Astrocyte (in vitro differentiated cells and primary cell): ENCODE measurements around the gene ARHGAP26. TPM values are rescaled to one million over a fixed set of nuclear protein-coding genes. Genes with fewer than 3 reads are reported as not detected.

Experiments used
- DNase-seq: peaks from one replicate; pipeline ENCODE4 v3.0.0-alpha.2; 2010; ENCODE audit warnings: low read depth
- FAIRE-seq: peaks from 2 replicates; lab custom pipeline; 2011; peaks lifted over from hg19 to GRCh38; lab: Jason Lieb, UNC
- H2AFZ ChIP-seq: 2 replicates; pipeline ENCODE4 v1.6.0; 2012; ENCODE audit warnings: low read depth, low read length, inconsistent platforms
- H3K27ac ChIP-seq: 2 replicates; pipeline ENCODE4 v1.5.1; 2011; ENCODE audit warnings: low read depth, low read length, inconsistent platforms
- H3K27me3 ChIP-seq: 2 replicates; pipeline ENCODE4 v1.6.0; 2011; ENCODE audit warnings: low read length, inconsistent platforms; ENCODE audit not compliant: insufficient read depth
- H3K36me3 ChIP-seq: 2 replicates; pipeline ENCODE4 v1.5.1; 2011; ENCODE audit warnings: low read length, inconsistent platforms; ENCODE audit not compliant: insufficient read depth
- H3K4me1 ChIP-seq: 2 replicates; pipeline ENCODE4 v1.5.1; 2011; ENCODE audit warnings: low read length, inconsistent platforms; ENCODE audit not compliant: insufficient read depth
- H3K4me2 ChIP-seq: 2 replicates; pipeline ENCODE4 v1.6.0; 2012; ENCODE audit warnings: low read length, inconsistent platforms
- H3K4me3 ChIP-seq: 2 replicates; pipeline ENCODE4 v1.5.1; 2011; ENCODE audit warnings: low read depth, mild to moderate bottlenecking, low read length, inconsistent platforms; ENCODE audit not compliant: insufficient read depth
- H3K79me2 ChIP-seq: 2 replicates; pipeline ENCODE4 v1.6.0; 2012; ENCODE audit warnings: mild to moderate bottlenecking, low read length, inconsistent platforms; ENCODE audit not compliant: insufficient read depth
- H3K9ac ChIP-seq: 2 replicates; pipeline ENCODE4 v1.6.0; 2012; ENCODE audit warnings: mild to moderate bottlenecking, low read length, inconsistent platforms
- H3K9me3 ChIP-seq: 2 replicates; pipeline ENCODE4 v1.5.1; 2012; ENCODE audit warnings: low read depth, mild to moderate bottlenecking, low read length, inconsistent platforms; ENCODE audit not compliant: insufficient read depth
- H4K20me1 ChIP-seq: 2 replicates; pipeline ENCODE4 v1.6.0; 2012; ENCODE audit warnings: low read length, inconsistent platforms; ENCODE audit not compliant: insufficient read depth
- H3K27ac Mint-ChIP-seq: one replicate; pipeline ENCODE4 v1.8.0; 2021; ENCODE audit warnings: mild to moderate bottlenecking, mixed read lengths; ENCODE audit not compliant: unreplicated experiment
- H3K27me3 Mint-ChIP-seq: one replicate; pipeline ENCODE4 v1.8.0; 2021; ENCODE audit warnings: low read depth, mixed read lengths; ENCODE audit not compliant: unreplicated experiment
- H3K36me3 Mint-ChIP-seq: one replicate; pipeline ENCODE4 v1.8.0; 2021; ENCODE audit warnings: low read depth, mixed read lengths; ENCODE audit not compliant: unreplicated experiment
- H3K4me1 Mint-ChIP-seq: one replicate; pipeline ENCODE4 v1.8.0; 2021; ENCODE audit warnings: low read depth, mixed read lengths; ENCODE audit not compliant: unreplicated experiment
- H3K4me3 Mint-ChIP-seq: one replicate; pipeline ENCODE4 v1.8.0; 2021; ENCODE audit warnings: mild to moderate bottlenecking, moderate library complexity, mixed read lengths; ENCODE audit not compliant: unreplicated experiment
- H3K9me3 Mint-ChIP-seq: one replicate; pipeline ENCODE4 v1.8.0; 2021; ENCODE audit warnings: mild to moderate bottlenecking, mixed read lengths; ENCODE audit not compliant: unreplicated experiment
- EZH2 ChIP-seq: IDR thresholded peaks from 2 replicates; pipeline ENCODE4 v1.6.1; 2012; ENCODE audit warnings: mild to moderate bottlenecking, low read length, inconsistent platforms; ENCODE audit not compliant: insufficient read depth
- total RNA-seq: library from RNA; stranded (reverse); gene quantifications from 2 replicates; pipeline ENCODE4 v1.2.1, GENCODE V29; 2021
- TF ChIP-seq, protein P1 (sequence below): IDR thresholded peaks from 2 replicates; pipeline ENCODE4 v1.5.1; 2011; ENCODE audit warnings: low read depth, mild to moderate bottlenecking, inconsistent platforms, low read length, moderate library complexity; ENCODE audit not compliant: insufficient read depth

Gene ARHGAP26
- total RNA-seq, 1 donor from 2014 or later, result 5.6 TPM

DNA sequence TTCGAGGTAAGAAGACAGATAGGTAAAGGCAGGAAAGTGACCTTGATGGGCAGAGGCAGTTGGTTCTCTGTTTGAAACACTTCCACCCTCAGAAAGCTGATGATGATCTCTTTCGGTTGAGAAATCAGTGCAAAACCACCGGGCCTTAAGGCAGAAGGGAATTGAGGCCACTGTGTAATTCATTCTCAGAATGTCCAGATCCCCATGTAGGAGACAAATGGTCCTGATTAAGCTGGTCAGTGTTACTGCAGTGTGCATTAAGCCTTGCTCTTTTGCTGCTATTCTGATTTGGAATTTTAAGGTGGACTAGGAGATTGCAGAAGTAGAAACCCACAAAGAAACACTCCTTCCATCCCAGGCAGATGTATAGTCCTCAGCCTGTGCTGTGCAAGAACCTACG lies 255.2 kb downstream of the ARHGAP26 start:
- no peaks in the 10 kb centered on the region for H3K9me3 ChIP-seq
- no peaks in the 10 kb centered on the region for H3K27me3 ChIP-seq
- DNase-seq (no peak), FAIRE-seq (no peak)
- H3K79me2 ChIP-seq, result no peaks in the 10 kb centered on the region
- Mint-ChIP-seq H3K4me3 (no peak overlapping the region), H3K4me1 (peaks cover 21% of the 10 kb centered on the region), H3K36me3 (no peaks in the 10 kb centered on the region), H3K27me3 (no peaks in the 10 kb centered on the region), H3K9me3 (no peaks in the 10 kb centered on the region), H3K27ac (peak overlapping the region; percentile 15)
- TF ChIP-seq EZH2, result no peak
- TF ChIP-seq, protein P1, sequence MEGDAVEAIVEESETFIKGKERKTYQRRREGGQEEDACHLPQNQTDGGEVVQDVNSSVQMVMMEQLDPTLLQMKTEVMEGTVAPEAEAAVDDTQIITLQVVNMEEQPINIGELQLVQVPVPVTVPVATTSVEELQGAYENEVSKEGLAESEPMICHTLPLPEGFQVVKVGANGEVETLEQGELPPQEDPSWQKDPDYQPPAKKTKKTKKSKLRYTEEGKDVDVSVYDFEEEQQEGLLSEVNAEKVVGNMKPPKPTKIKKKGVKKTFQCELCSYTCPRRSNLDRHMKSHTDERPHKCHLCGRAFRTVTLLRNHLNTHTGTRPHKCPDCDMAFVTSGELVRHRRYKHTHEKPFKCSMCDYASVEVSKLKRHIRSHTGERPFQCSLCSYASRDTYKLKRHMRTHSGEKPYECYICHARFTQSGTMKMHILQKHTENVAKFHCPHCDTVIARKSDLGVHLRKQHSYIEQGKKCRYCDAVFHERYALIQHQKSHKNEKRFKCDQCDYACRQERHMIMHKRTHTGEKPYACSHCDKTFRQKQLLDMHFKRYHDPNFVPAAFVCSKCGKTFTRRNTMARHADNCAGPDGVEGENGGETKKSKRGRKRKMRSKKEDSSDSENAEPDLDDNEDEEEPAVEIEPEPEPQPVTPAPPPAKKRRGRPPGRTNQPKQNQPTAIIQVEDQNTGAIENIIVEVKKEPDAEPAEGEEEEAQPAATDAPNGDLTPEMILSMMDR, result no peak
- no peak overlapping the region for H3K9ac ChIP-seq
- H4K20me1 ChIP-seq, result no peaks in the 10 kb centered on the region
- H3K4me2 ChIP-seq, result no peak overlapping the region
- H3K4me3 ChIP-seq, result no peak overlapping the region
- H3K27ac ChIP-seq, result no peak overlapping the region
- H2AFZ ChIP-seq, result no peak overlapping the region
- no peaks in the 10 kb centered on the region for H3K36me3 ChIP-seq
- no peaks in the 10 kb centered on the region for H3K4me1 ChIP-seq

DNA sequence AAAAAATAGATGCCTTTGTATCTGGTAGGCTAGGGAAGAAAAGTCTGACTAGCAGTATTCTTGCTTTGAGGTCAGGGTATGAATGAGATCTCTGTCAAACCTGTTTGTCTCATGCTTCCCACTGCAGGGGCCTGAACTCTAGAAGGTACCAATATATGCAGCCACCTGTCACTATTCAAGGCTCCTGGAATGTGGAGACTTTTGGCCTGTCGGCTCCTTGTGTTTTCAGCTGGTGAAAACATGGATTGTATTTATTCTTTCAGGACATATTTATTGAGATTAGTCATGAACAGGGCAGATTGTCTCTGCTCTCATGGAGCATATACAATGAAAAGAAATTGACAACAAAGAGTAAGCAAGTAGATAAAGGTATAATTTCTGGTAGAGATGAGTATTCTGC lies 255.8 kb downstream of the ARHGAP26 start:
- TF ChIP-seq, protein P1, result no peak
- no peak for TF ChIP-seq EZH2
- FAIRE-seq (no peak), DNase-seq (peak; percentile 43)
- peaks cover 21% of the 10 kb centered on the region for H3K4me1 Mint-ChIP-seq
- no peak overlapping the region for H3K4me3 ChIP-seq
- H3K27me3 Mint-ChIP-seq, result no peaks in the 10 kb centered on the region
- H3K36me3 Mint-ChIP-seq, result no peaks in the 10 kb centered on the region
- no peaks in the 10 kb centered on the region for H4K20me1 ChIP-seq
- H3K4me1 ChIP-seq, result no peaks in the 10 kb centered on the region
- no peaks in the 10 kb centered on the region for H3K9me3 Mint-ChIP-seq
- no peak overlapping the region for H2AFZ ChIP-seq
- no peaks in the 10 kb centered on the region for H3K9me3 ChIP-seq
- no peak overlapping the region for H3K4me3 Mint-ChIP-seq
- H3K27me3 ChIP-seq, result no peaks in the 10 kb centered on the region
- H3K4me2 ChIP-seq, result no peak overlapping the region
- H3K9ac ChIP-seq, result no peak overlapping the region
- no peak overlapping the region for H3K27ac Mint-ChIP-seq
- no peaks in the 10 kb centered on the region for H3K79me2 ChIP-seq
- no peak overlapping the region for H3K27ac ChIP-seq
- H3K36me3 ChIP-seq, result no peaks in the 10 kb centered on the region

DNA sequence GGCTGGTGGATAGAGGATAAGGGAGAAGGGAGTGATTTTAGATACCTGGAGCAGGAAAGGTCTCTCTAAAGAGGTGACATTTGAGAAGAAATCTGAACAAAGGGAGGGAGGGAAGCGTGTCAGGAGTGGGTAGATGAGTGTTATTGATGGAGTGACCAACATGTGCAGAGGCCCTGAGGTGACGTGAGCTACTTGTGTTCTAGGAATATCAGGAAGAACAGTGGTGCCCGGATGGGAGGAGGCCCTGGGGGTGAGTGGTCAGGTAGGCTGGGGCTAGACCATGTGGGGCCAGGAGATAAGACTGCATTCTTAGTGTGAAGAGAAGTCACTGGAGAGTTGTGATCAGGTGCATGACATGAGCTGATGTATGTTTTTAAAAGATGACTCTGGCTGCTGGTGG lies 256.2 kb downstream of the ARHGAP26 start:
- Histone ChIP-seq H2AFZ (no peak overlapping the region), H3K4me2 (no peak overlapping the region), H3K4me3 (no peak overlapping the region), H3K27me3 (no peaks in the 10 kb centered on the region), H3K79me2 (no peaks in the 10 kb centered on the region), H3K9me3 (no peaks in the 10 kb centered on the region), H3K27ac (no peak overlapping the region), H3K9ac (no peak overlapping the region), H3K4me1 (no peaks in the 10 kb centered on the region), H3K36me3 (no peaks in the 10 kb centered on the region), H4K20me1 (no peaks in the 10 kb centered on the region)
- no peak for DNase-seq
- Mint-ChIP-seq H3K27me3 (no peaks in the 10 kb centered on the region), H3K27ac (no peak overlapping the region), H3K9me3 (no peaks in the 10 kb centered on the region), H3K4me3 (no peak overlapping the region), H3K36me3 (no peaks in the 10 kb centered on the region), H3K4me1 (peaks cover 21% of the 10 kb centered on the region)
- FAIRE-seq, result no peak
- TF ChIP-seq, protein P1, result no peak
- TF ChIP-seq EZH2, result no peak
